Loucy (cell line): ENCODE data around the gene MBD5.

ENCODE experiments used
- H2AFZ ChIP-seq: fragments of 200-600 bp; sonication (generic); 2 replicates; pipeline ENCODE4 v1.6.0; 2016; ENCODE audit warnings: antibody characterized with exemption, mild to moderate bottlenecking, low read length, moderate library complexity
- H3F3A ChIP-seq: fragments of 200-600 bp; 2 replicates; pipeline ENCODE4 v1.6.0; 2016; ENCODE audit warnings: antibody characterized with exemption, low read depth, mild to moderate bottlenecking
- H3K27me3 ChIP-seq: fragments of 200-600 bp; sonication (generic); 2 replicates; pipeline ENCODE4 v1.6.1; 2014; ENCODE audit warnings: low read length, mild to moderate bottlenecking; ENCODE audit not compliant: insufficient read depth, poor library complexity, severe bottlenecking
- H3K36me3 ChIP-seq: fragments of 200-600 bp; sonication (generic); 2 replicates; pipeline ENCODE4 v1.6.1; 2016; ENCODE audit warnings: low read length; ENCODE audit not compliant: insufficient read depth
- H3K4me1 ChIP-seq: fragments of 200-600 bp; sonication (generic); 2 replicates; pipeline ENCODE4 v1.5.1; 2014; ENCODE audit warnings: low read length, mild to moderate bottlenecking; ENCODE audit not compliant: insufficient read depth, poor library complexity, severe bottlenecking
- H3K4me2 ChIP-seq: fragments of 200-600 bp; sonication (generic); 2 replicates; pipeline ENCODE4 v1.6.0; 2014; ENCODE audit warnings: antibody characterized with exemption, low read length, low read depth, mild to moderate bottlenecking; ENCODE audit not compliant: poor library complexity, severe bottlenecking
- H3K4me3 ChIP-seq: fragments of 200-600 bp; sonication (generic); 2 replicates; pipeline ENCODE4 v1.5.1; 2014; ENCODE audit warnings: low read length, mild to moderate bottlenecking, mixed read lengths; ENCODE audit not compliant: poor library complexity, severe bottlenecking
- H3K79me2 ChIP-seq: fragments of 200-600 bp; sonication (generic); 2 replicates; pipeline ENCODE4 v1.6.1; 2014; ENCODE audit warnings: low read length; ENCODE audit not compliant: insufficient read depth
- H3K9ac ChIP-seq: fragments of 200-600 bp; sonication (generic); 2 replicates; pipeline ENCODE4 v1.6.0; 2014; ENCODE audit warnings: mild to moderate bottlenecking, low read depth, low read length, moderate library complexity; ENCODE audit not compliant: poor library complexity, severe bottlenecking
- H3K9me2 ChIP-seq: fragments of 200-600 bp; sonication (generic); replicated peaks from 2 replicates; pipeline ENCODE4 v1.6.1; 2016; ENCODE audit warnings: low read depth, low read length, mixed read lengths
- H3K9me3 ChIP-seq: fragments of 200-600 bp; sonication (generic); 2 replicates; pipeline ENCODE4 v1.6.1; 2014; ENCODE audit warnings: mild to moderate bottlenecking, antibody characterized with exemption, low read length, low read depth; ENCODE audit not compliant: insufficient read depth
- H4K20me1 ChIP-seq: fragments of 200-600 bp; sonication (generic); 2 replicates; pipeline ENCODE4 v1.6.0; 2014; ENCODE audit warnings: antibody characterized with exemption, low read length, mild to moderate bottlenecking; ENCODE audit not compliant: insufficient read depth, poor library complexity, severe bottlenecking
- CTCF ChIP-seq: fragments of 200-600 bp; sonication (generic); conservative IDR thresholded peaks from 2 replicates; pipeline ENCODE4 v1.5.1; 2014; ENCODE audit warnings: mild to moderate bottlenecking, antibody characterized with exemption, low read length
- EZH2phosphoT487 ChIP-seq: fragments of 200-600 bp; IDR thresholded peaks from 2 replicates; pipeline ENCODE4 v1.6.1; 2018; ENCODE audit warnings: antibody characterized with exemption, mild to moderate bottlenecking, moderate library complexity, borderline replicate concordance

MBD5 gene

GRCh38 chr2:148360662-148361061 lies 339.8 kb downstream of the MBD5 start:
- Histone ChIP-seq H3K9ac (no peak overlapping the region), H3F3A (no peaks in the 10 kb centered on the region; the same call in 1 of the 2 replicates), H3K4me1 (peaks cover 21% of the 10 kb centered on the region), H3K79me2 (no peaks in the 10 kb centered on the region), H3K9me2 (no peaks in the 10 kb centered on the region), H3K4me2 (no peak overlapping the region), H3K4me3 (no peak overlapping the region), H3K9me3 (no peaks in the 10 kb centered on the region), H3K27me3 (no peaks in the 10 kb centered on the region), H3K36me3 (no peaks in the 10 kb centered on the region), H2AFZ (no peak overlapping the region), H4K20me1 (no peaks in the 10 kb centered on the region)
- TF ChIP-seq CTCF = no peak
- TF ChIP-seq EZH2phosphoT487 = no peak

- Histone ChIP-seq H3K4me1 (peaks cover 16% of the 10 kb centered on the region), H4K20me1 (no peaks in the 10 kb centered on the region), H3K4me3 (no peak overlapping the region), H3K79me2 (no peaks in the 10 kb centered on the region), H3K36me3 (no peaks in the 10 kb centered on the region), H3K9me3 (no peaks in the 10 kb centered on the region), H3K4me2 (no peak overlapping the region), H3K27me3 (no peaks in the 10 kb centered on the region), H3K9ac (no peak overlapping the region), H3F3A (no peaks in the 10 kb centered on the region; the same call in 1 of the 2 replicates), H3K9me2 (no peaks in the 10 kb centered on the region), H2AFZ (no peak overlapping the region)
- TF ChIP-seq CTCF (no peak), EZH2phosphoT487 (no peak)
These were observed 341.4 kb downstream of the MBD5 start for GRCh38 chr2:148362144-148362796.

GRCh38 chr2:148375214-148375613 lies 354.3 kb downstream of the MBD5 start:
- Histone ChIP-seq H3K4me1 (no peaks in the 10 kb centered on the region), H3K36me3 (no peaks in the 10 kb centered on the region), H3K4me2 (no peak overlapping the region), H3K4me3 (no peak overlapping the region), H3K9me2 (no peaks in the 10 kb centered on the region), H2AFZ (no peak overlapping the region), H3K27me3 (no peaks in the 10 kb centered on the region), H3K9me3 (no peaks in the 10 kb centered on the region), H4K20me1 (no peaks in the 10 kb centered on the region), H3K79me2 (no peaks in the 10 kb centered on the region), H3K9ac (no peak overlapping the region), H3F3A (no peaks in the 10 kb centered on the region)
- no peak for TF ChIP-seq CTCF
- no peak for TF ChIP-seq EZH2phosphoT487
